ENCODE results near the gene DYRK4. TPM values are rescaled to one million over a fixed set of nuclear protein-coding genes. Genes with fewer than 3 reads are reported as not detected.
A peak's percentile ranks its signal among the peaks of the same experiment; 100 is the strongest.

The DYRK4 gene
- total and polyA plus RNA-seq, 2 of the 8 experiments (the other 6 are each of a cell fraction or from before 2014, with no cell fraction given), result 10.5 to 11.4 TPM

- TF ChIP-seq YY1 (IDR thresholded peaks at IDR 0.05; ENCODE audit: low read depth, low read length), result 0 out of 2 replicates have a peak, but pooled peaks have one; percentile 35
- TF ChIP-seq SIX5 (IDR thresholded peaks at IDR 0.05; ENCODE audit: low read depth, low read length), result no peak
- peak; percentile 68; the same call in 1 of the 2 replicates for TF ChIP-seq SP4 (IDR thresholded peaks at IDR 0.05; ENCODE audit: low read length)
- no peak for TF ChIP-seq RNF2 (IDR thresholded peaks at IDR 0.05; ENCODE audit: borderline replicate concordance, low read depth, low read length, missing control alignments, poor library complexity, severe bottlenecking)
- TF ChIP-seq KDM5A (IDR thresholded peaks at IDR 0.05; ENCODE audit: low read length), result no peak
- TF ChIP-seq RBBP5 (IDR thresholded peaks at IDR 0.05; ENCODE audit: borderline replicate concordance, low read depth, low read length), result peak; percentile 75; the same call in 1 of the 2 replicates
- peak; percentile 87 for TF ChIP-seq ASH2L (IDR thresholded peaks at IDR 0.05; ENCODE audit: low read length)
- TF ChIP-seq CTBP2 (IDR thresholded peaks at IDR 0.05; ENCODE audit: borderline replicate concordance, insufficient read depth, insufficient read length, low read length), result no peak
- TF ChIP-seq POLR2A (IDR thresholded peaks at IDR 0.05; ENCODE audit: control extremely low read depth in 1 of 2, low read depth in 2 of 2, low read length in 2 of 2), result peak in 1 of 2 experiments; percentile 88; a peak in 2 of 3 replicates
- TF ChIP-seq NANOG (IDR thresholded peaks at IDR 0.05; ENCODE audit: insufficient read depth, low read depth, low read length, poor library complexity, severe bottlenecking), result no peak
- no peak for TF ChIP-seq USF2 (IDR thresholded peaks at IDR 0.05; ENCODE audit: low read length)
- TF ChIP-seq BCL11A (IDR thresholded peaks at IDR 0.05; ENCODE audit: low read depth in 2 of 2, low read length in 2 of 2), result no peak
- TF ChIP-seq CEBPB (IDR thresholded peaks at IDR 0.05; ENCODE audit: low read depth, low read length), result no peak
- TF ChIP-seq TAF7 (optimal IDR thresholded peaks at IDR 0.05; ENCODE audit: borderline replicate concordance, low read depth, low read length), result peak; percentile 73
- TF ChIP-seq KDM1A (IDR thresholded peaks at IDR 0.05; ENCODE audit: borderline replicate concordance, low read length), result 0 out of 2 replicates have a peak, but pooled peaks have one; percentile 38
- no peak for TF ChIP-seq SIN3A (conservative IDR thresholded peaks at IDR 0.05 in 1 of 2, IDR thresholded peaks at IDR 0.05 in 1 of 2; ENCODE audit: low read depth in 1 of 2, low read length in 2 of 2)
- peak; percentile 75 for TF ChIP-seq KDM4A (IDR thresholded peaks at IDR 0.05; ENCODE audit: low read depth, low read length, severe bottlenecking)
- TF ChIP-seq TAF1 (IDR thresholded peaks at IDR 0.05; ENCODE audit: low read depth, low read length), result peak; percentile 87
- peak; percentile 97 for TF ChIP-seq E2F6 (IDR thresholded peaks at IDR 0.05)
- TF ChIP-seq EP300 (IDR thresholded peaks at IDR 0.05; ENCODE audit: borderline replicate concordance in 1 of 2, low read depth in 2 of 2, low read length in 2 of 2), result peak in 1 of 2 experiments; percentile 61; a peak in 1 of 3 replicates
- peak; percentile 97 for TF ChIP-seq MAX (IDR thresholded peaks at IDR 0.05)
- no peak for TF ChIP-seq RFX5 (IDR thresholded peaks at IDR 0.05; ENCODE audit: borderline replicate concordance, low read depth, low read length)
Measured at GRCh38 chr12:4562034-4562657, at the start of gene DYRK4 (continued).

Data from H1 (cell line).